ENCODE data around the gene COPS7A. TPM values are rescaled to one million over a fixed set of nuclear protein-coding genes. Genes with fewer than 3 reads are reported as not detected.
A peak's percentile ranks its signal among the peaks of the same experiment; 100 is the strongest.

The COPS7A gene
- total RNA-seq, 1 donor: 79.9 TPM

- peak; percentile 85 for DNase-seq (ENCODE audit: low read depth)
- no peak for TF ChIP-seq CTCF (IDR thresholded peaks at IDR 0.05; ENCODE audit: insufficient read depth, low read depth, low read length)
- H3K4me3 ChIP-seq (ENCODE audit: low read depth, low read length): no peak overlapping the region
These were observed 47.2 kb downstream of the COPS7A start for GRCh38 chr12:6771091-6771495.

- DNase-seq (ENCODE audit: low read depth): no peak
- no peak overlapping the region for H3K4me3 ChIP-seq (ENCODE audit: low read depth, low read length)
- no peak for TF ChIP-seq CTCF (IDR thresholded peaks at IDR 0.05; ENCODE audit: insufficient read depth, low read depth, low read length)
These were observed 47.9 kb downstream of the COPS7A start for GRCh38 chr12:6771509-6772330.

- no peak for DNase-seq (ENCODE audit: low read depth)
- H3K4me3 ChIP-seq (ENCODE audit: low read depth, low read length): no peak within 1 kb of the TSS
- no peak for TF ChIP-seq CTCF (IDR thresholded peaks at IDR 0.05; ENCODE audit: insufficient read depth, low read depth, low read length)
These were observed 48.5 kb downstream of the COPS7A start, which contains the start of gene LAG3 for GRCh38 chr12:6772331-6772695. LAG3 (plus strand) TSS chr12:6772520; CDS start chr12:6772853, 333 bp downstream.

- no peak overlapping the region for H3K4me3 ChIP-seq (ENCODE audit: low read depth, low read length)
- TF ChIP-seq CTCF (IDR thresholded peaks at IDR 0.05; ENCODE audit: insufficient read depth, low read depth, low read length): no peak
- DNase-seq (ENCODE audit: low read depth): no peak
These were observed 49.1 kb downstream of the COPS7A start for GRCh38 chr12:6772726-6773589.

GRCh38 chr12:6773590-6774351 lies 49.9 kb downstream of the COPS7A start:
- DNase-seq (ENCODE audit: low read depth): no peak
- no peak for TF ChIP-seq CTCF (IDR thresholded peaks at IDR 0.05; ENCODE audit: insufficient read depth, low read depth, low read length)
- H3K4me3 ChIP-seq (ENCODE audit: low read depth, low read length): no peak overlapping the region

- no peak overlapping the region for H3K4me3 ChIP-seq (ENCODE audit: low read depth, low read length)
- no peak for DNase-seq (ENCODE audit: low read depth)
- TF ChIP-seq CTCF (IDR thresholded peaks at IDR 0.05; ENCODE audit: insufficient read depth, low read depth, low read length): no peak
These were observed 50.7 kb downstream of the COPS7A start for GRCh38 chr12:6774499-6775062.
